Hepatocyte (in vitro differentiated cells): ENCODE data around the gene GAS2.

Source experiments
- EZH2 ChIP-seq: fragments of 200-600 bp; sonication (generic); IDR thresholded peaks from 2 replicates; pipeline ENCODE4 v1.6.1; 2016; ENCODE audit warnings: antibody characterized with exemption, mild to moderate bottlenecking, borderline replicate concordance
- EZH2phosphoT487 ChIP-seq: fragments of 200-600 bp; sonication (generic); IDR thresholded peaks from one replicate; pipeline ENCODE4 v1.6.1; 2018; ENCODE audit warnings: antibody characterized with exemption, mild to moderate bottlenecking, low read depth, moderate library complexity; ENCODE audit not compliant: unreplicated experiment, severe bottlenecking
- TF ChIP-seq, protein P1 (sequence below): fragments of 200-600 bp; sonication (generic); IDR thresholded peaks from 2 replicates; pipeline ENCODE4 v1.5.1; 2016; ENCODE audit warnings: antibody characterized with exemption, mild to moderate bottlenecking; ENCODE audit not compliant: poor library complexity

GRCh38 chr11:22617868-22618267 lies 48.5 kb upstream of the GAS2 start:
- TF ChIP-seq, protein P1, sequence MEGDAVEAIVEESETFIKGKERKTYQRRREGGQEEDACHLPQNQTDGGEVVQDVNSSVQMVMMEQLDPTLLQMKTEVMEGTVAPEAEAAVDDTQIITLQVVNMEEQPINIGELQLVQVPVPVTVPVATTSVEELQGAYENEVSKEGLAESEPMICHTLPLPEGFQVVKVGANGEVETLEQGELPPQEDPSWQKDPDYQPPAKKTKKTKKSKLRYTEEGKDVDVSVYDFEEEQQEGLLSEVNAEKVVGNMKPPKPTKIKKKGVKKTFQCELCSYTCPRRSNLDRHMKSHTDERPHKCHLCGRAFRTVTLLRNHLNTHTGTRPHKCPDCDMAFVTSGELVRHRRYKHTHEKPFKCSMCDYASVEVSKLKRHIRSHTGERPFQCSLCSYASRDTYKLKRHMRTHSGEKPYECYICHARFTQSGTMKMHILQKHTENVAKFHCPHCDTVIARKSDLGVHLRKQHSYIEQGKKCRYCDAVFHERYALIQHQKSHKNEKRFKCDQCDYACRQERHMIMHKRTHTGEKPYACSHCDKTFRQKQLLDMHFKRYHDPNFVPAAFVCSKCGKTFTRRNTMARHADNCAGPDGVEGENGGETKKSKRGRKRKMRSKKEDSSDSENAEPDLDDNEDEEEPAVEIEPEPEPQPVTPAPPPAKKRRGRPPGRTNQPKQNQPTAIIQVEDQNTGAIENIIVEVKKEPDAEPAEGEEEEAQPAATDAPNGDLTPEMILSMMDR, result no peak
- TF ChIP-seq EZH2phosphoT487 (no peak), EZH2 (no peak)
